GM12878 (cell line): ENCODE data around the gene VSIG10L2. TPM values are rescaled to one million over a fixed set of nuclear protein-coding genes. Genes with fewer than 3 reads are reported as not detected.

Source experiments
- ATAC-seq: fragments of 200-7000 bp; cut with Tn5 transposase; 3 replicates; pipeline ENCODE4 v1.9.1; 2020; ENCODE audit warnings: mild to moderate bottlenecking, moderate library complexity
- BruUV-seq: library from RNA; stranded (reverse); fragments of 400-500 nt; replicated peaks from 2 replicates; lab custom pipeline; 2021; lab: Mats Ljungman, UMichigan
- CTCF ChIA-PET: fragments of 300-600 bp; sonication (Branson Sonifier 250); formaldehyde crosslinking; extraction: SDS; loops from one replicate; lab custom pipeline; 2021; ENCODE audit warnings: inconsistent platforms; lab: Yijun Ruan, JAX
- POLR2A ChIA-PET: fragments of 350-600 bp; formaldehyde crosslinking; extraction: SDS; loops from one replicate; lab custom pipeline; 2021; ENCODE audit warnings: inconsistent platforms; lab: Charles Lee
- RAD21 ChIA-PET: fragments of 300-600 bp; sonication (Branson Sonifier 250); formaldehyde crosslinking; loops from one replicate; lab custom pipeline; 2023; ENCODE audit warnings: antibody characterized with exemption; ENCODE audit not compliant: unreplicated experiment; lab: Charles Lee
- SMC1A ChIA-PET: fragments of 300-600 bp; sonication (Branson Sonifier 250); formaldehyde crosslinking; loops from one replicate; lab custom pipeline; 2023; ENCODE audit not compliant: unreplicated experiment, uncharacterized antibody; lab: Charles Lee
- DNase-seq: peaks from one replicate; pipeline ENCODE4 v3.0.0-alpha.2; 2011; ENCODE audit warnings: low read depth, low spot score
- FAIRE-seq: peaks from 3 replicates; lab custom pipeline; 2011; peaks lifted over from hg19 to GRCh38; lab: Jason Lieb, UNC
- H2AFZ ChIP-seq: 2 replicates; pipeline ENCODE4 v1.6.0; 2011; ENCODE audit warnings: low read depth, low read length, control low read depth; ENCODE audit not compliant: control insufficient read depth
- H3K27ac ChIP-seq: 2 replicates; pipeline ENCODE4 v1.5.1; 2011; ENCODE audit warnings: control low read depth; ENCODE audit not compliant: control insufficient read depth, insufficient read depth
- H3K27me3 ChIP-seq, 2 experiments: replicated peaks in 1 of 2; 2 replicates each; pipeline versions ENCODE4 v1.6.0 to v1.6.1; 2011; ENCODE audit warnings: low read length in 1 of 2; ENCODE audit not compliant: control insufficient read depth in 2 of 2, insufficient read depth in 2 of 2
- H3K36me3 ChIP-seq, 2 experiments: 2 replicates each; pipeline ENCODE4 v1.5.1; 2011; ENCODE audit warnings: low read length in 1 of 2; ENCODE audit not compliant: control insufficient read depth in 2 of 2, insufficient read depth in 2 of 2
- H3K4me1 ChIP-seq: 2 replicates; pipeline ENCODE4 v1.6.1; 2011; ENCODE audit warnings: mild to moderate bottlenecking, low read length, moderate library complexity, mixed read lengths; ENCODE audit not compliant: control insufficient read depth, insufficient read depth
- H3K4me2 ChIP-seq: 2 replicates; pipeline ENCODE4 v1.6.0; 2011; ENCODE audit warnings: control low read depth; ENCODE audit not compliant: control insufficient read depth, insufficient read depth
- H3K4me3 ChIP-seq: fragments of 200-600 bp; sonication (generic); 2 replicates; pipeline ENCODE4 v1.5.1; 2016
- H3K79me2 ChIP-seq: 2 replicates; pipeline ENCODE4 v1.6.0; 2011; ENCODE audit warnings: low read length; ENCODE audit not compliant: control insufficient read depth, insufficient read depth
- H3K9ac ChIP-seq: 2 replicates; pipeline ENCODE4 v1.8.0; 2011; ENCODE audit warnings: low read length, control low read depth, mixed read lengths; ENCODE audit not compliant: control insufficient read depth, insufficient read depth
- H3K9me3 ChIP-seq: replicated peaks from 3 replicates; pipeline ENCODE4 v1.5.1; 2011; ENCODE audit warnings: mild to moderate bottlenecking, low read length; ENCODE audit not compliant: control insufficient read depth, insufficient read depth
- H4K20me1 ChIP-seq: 2 replicates; pipeline ENCODE4 v1.6.0; 2011; ENCODE audit not compliant: control insufficient read depth, insufficient read depth
- ELK1 ChIP-seq: IDR thresholded peaks from 2 replicates; pipeline ENCODE4 v1.6.1; 2012; ENCODE audit warnings: low read depth, low read length, improper control_type of control experiment
- ESRRA ChIP-seq: IDR thresholded peaks from 2 replicates; pipeline ENCODE4 v1.6.1; 2012; ENCODE audit warnings: mild to moderate bottlenecking, low read length, improper control_type of control experiment
- FOS ChIP-seq: IDR thresholded peaks from 3 replicates; pipeline ENCODE4 v1.6.1; 2011; ENCODE audit warnings: borderline replicate concordance; ENCODE audit not compliant: insufficient read length; ENCODE audit errors: extremely low read depth
- GABPA ChIP-seq: IDR thresholded peaks from 2 replicates; pipeline ENCODE4 v1.6.1; 2014; ENCODE audit warnings: antibody characterized with exemption, low read depth, mild to moderate bottlenecking, inconsistent platforms
- KDM1A ChIP-seq: fragments of 200-600 bp; sonication (generic); IDR thresholded peaks from 2 replicates; pipeline ENCODE4 v1.6.1; 2016; ENCODE audit warnings: borderline replicate concordance
- MTA3 ChIP-seq: IDR thresholded peaks from 2 replicates; pipeline ENCODE4 v1.6.1; 2012; ENCODE audit warnings: low read length, inconsistent platforms, borderline replicate concordance
- PKNOX1 ChIP-seq: fragments of 450-650 bp; IDR thresholded peaks from 2 replicates; pipeline ENCODE4 v1.6.1; 2016; ENCODE audit warnings: mild to moderate bottlenecking
- SIX5 ChIP-seq: IDR thresholded peaks from 2 replicates; pipeline ENCODE4 v1.6.1; 2011; ENCODE audit warnings: mild to moderate bottlenecking, low read depth, low read length, moderate library complexity; ENCODE audit not compliant: severe bottlenecking
- SREBF2 ChIP-seq: IDR thresholded peaks from 2 replicates; pipeline ENCODE4 v1.6.1; 2012; ENCODE audit warnings: mild to moderate bottlenecking, low read length
- ZBTB40 ChIP-seq: fragments of 450-650 bp; IDR thresholded peaks from 2 replicates; pipeline ENCODE4 v1.6.1; 2016; ENCODE audit warnings: mild to moderate bottlenecking, moderate library complexity, borderline replicate concordance
- ZNF274 ChIP-seq: IDR thresholded peaks from one replicate; pipeline ENCODE4 v1.8.0; 2011; ENCODE audit not compliant: insufficient read length, insufficient read depth
- ZNF384 ChIP-seq: IDR thresholded peaks from 2 replicates; pipeline ENCODE4 v1.6.1; 2012; ENCODE audit warnings: low read depth, mild to moderate bottlenecking, low read length, improper control_type of control experiment, borderline replicate concordance
- WGBS: methylation state at CpG from one replicate; pipeline ENCODE4 v1.1.6; 2016; ENCODE audit warnings: low lambda C conversion rate; ENCODE audit not compliant: insufficient replicate concordance, insufficient coverage; ENCODE audit errors: missing lambda C conversion rate; 5-methylcytosine and 5-hydroxymethylcytosine counted together
- in situ Hi-C: fragments of 300-500 bp; cut with MboI; formaldehyde crosslinking; loops from 9 replicates; pipeline ENCODE4 v1.14.3; 2018; ENCODE audit warnings: mixed read lengths
- intact Hi-C: fragments of 100-400 bp; cut with micrococcal nuclease; formaldehyde crosslinking; loops from one replicate; pipeline ENCODE4 v1.14.2; 2022; ENCODE audit not compliant: unreplicated experiment
- polyA plus RNA-seq, 11 experiments: library from polyadenylated mRNA; depleted of rRNA in 4 of 11; unstranded in 6 of 11; stranded (reverse) in 5 of 11; fragments of >200 nt; fragmentation: Nextera tagmentation in 4 of 11; fragmentation: Illumina TruSeq in 1 of 11; extraction: Ambion mirVana in 4 of 11; extraction: Trizol in 1 of 11; gene quantifications; 1 replicate in 1 of 11; 2 replicates in 10 of 11; pipeline versions ENCODE4 v1.2.1 to v1.2.3, GENCODE V29; 2011 to 2016; ENCODE audit warnings: inconsistent platforms in 2 of 11, missing spikeins in 2 of 11, low read depth in 1 of 11
- total RNA-seq, 4 experiments: library from RNA; depleted of rRNA in 3 of 4; stranded (reverse); fragments of >200 nt in 3 of 4; fragmentation: Illumina TruSeq in 1 of 4; extraction: Trizol in 1 of 4; gene quantifications; 2 replicates each; pipeline versions ENCODE4 v1.2.1 to v1.2.3, GENCODE V29; 2013 to 2021

VSIG10L2 gene
- total and polyA plus RNA-seq, 10 of the 15 experiments (the other 5 are each of a cell fraction or from before 2014, with no cell fraction given) = 0.02 TPM; not detected in 9

- TF ChIP-seq KDM1A (no peak), ESRRA (no peak), FOS (no peak), SREBF2 (no peak), ZNF384 (no peak), ZNF274 (no peak)
Measured at GRCh38 chr11:125935618-125936199, 10.1 kb upstream of the VSIG10L2 start (continued).

GRCh38 chr11:125938418-125938817 lies 7.4 kb upstream of the VSIG10L2 start:
- H3K27ac ChIP-seq = no peak overlapping the region
- in situ Hi-C loops = no loop called here
- H3K9me3 ChIP-seq = no peaks in the 10 kb centered on the region
- intact Hi-C loops = no loop called here
- WGBS = 62% methylated on average over 5 of the region's 5 CpGs
- no peak for DNase-seq
- H3K4me1 ChIP-seq = no peaks in the 10 kb centered on the region
- H4K20me1 ChIP-seq = no peaks in the 10 kb centered on the region
- no peak for ATAC-seq
- no peaks in the 10 kb centered on the region for H3K36me3 ChIP-seq
- RAD21 ChIA-PET = no interaction called here
- no peaks in the 10 kb centered on the region for H3K27me3 ChIP-seq
- BruUV-seq = no TSS peak
- no peak overlapping the region for H3K4me2 ChIP-seq
- SMC1A ChIA-PET = interaction anchor here (0.6 to 1.7 kb wide), 3 partner anchors 47 to 263 kb away, joined by 4 to 6 read pairs (median 4); no protein-coding TSS in a partner anchor
- no peak overlapping the region for H3K9ac ChIP-seq
- FAIRE-seq = no peak
- POLR2A ChIA-PET = interaction anchor here (1.8 kb wide), 1 partner anchor 10 kb away, joined by 4 read pairs; no protein-coding TSS in a partner anchor
- H3K79me2 ChIP-seq = no peaks in the 10 kb centered on the region
- CTCF ChIA-PET = interaction anchor here (12.1 kb wide), 1 partner anchor 252 kb away, joined by 220 read pairs; no protein-coding TSS in a partner anchor
- H2AFZ ChIP-seq = peak overlapping the region; percentile 28
- H3K4me3 ChIP-seq = no peak overlapping the region
- TF ChIP-seq PKNOX1 (no peak), ZNF384 (no peak), GABPA (peak; percentile 74), MTA3 (no peak), ZBTB40 (peak; percentile 16; the same call in 1 of the 2 replicates), SIX5 (no peak), ELK1 (no peak)
